Retina (tissue), 1 donor: ENCODE results near the gene TBL1X.
A peak's percentile ranks its signal among the peaks of the same experiment; 100 is the strongest.

Source experiments
- DNase-seq: peaks from one replicate; pipeline ENCODE4 v3.0.0-alpha.2; 2016

The TBL1X gene

DNA sequence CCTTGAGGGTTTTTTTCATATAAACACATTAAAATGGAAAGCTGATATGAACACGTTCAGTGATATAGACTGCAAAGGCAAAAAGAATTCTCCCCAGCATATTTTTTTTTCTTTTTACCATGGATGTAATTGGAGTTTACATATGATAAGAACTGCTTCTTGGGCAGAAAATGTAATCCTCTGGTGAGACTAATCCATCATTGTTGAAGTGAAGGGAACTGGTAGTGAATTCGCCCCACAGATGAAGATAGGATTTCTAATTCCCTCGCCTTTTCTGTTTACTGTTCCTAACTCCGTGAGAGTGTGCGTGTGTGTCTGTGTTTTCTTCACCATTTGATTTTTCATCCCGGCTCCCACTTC, 211.9 kb downstream of the TBL1X start:
- DNase-seq: no peak

- no peak for DNase-seq
These were observed 212.4 kb downstream of the TBL1X start for GRCh38 chrX:9677098-9677739.

DNA sequence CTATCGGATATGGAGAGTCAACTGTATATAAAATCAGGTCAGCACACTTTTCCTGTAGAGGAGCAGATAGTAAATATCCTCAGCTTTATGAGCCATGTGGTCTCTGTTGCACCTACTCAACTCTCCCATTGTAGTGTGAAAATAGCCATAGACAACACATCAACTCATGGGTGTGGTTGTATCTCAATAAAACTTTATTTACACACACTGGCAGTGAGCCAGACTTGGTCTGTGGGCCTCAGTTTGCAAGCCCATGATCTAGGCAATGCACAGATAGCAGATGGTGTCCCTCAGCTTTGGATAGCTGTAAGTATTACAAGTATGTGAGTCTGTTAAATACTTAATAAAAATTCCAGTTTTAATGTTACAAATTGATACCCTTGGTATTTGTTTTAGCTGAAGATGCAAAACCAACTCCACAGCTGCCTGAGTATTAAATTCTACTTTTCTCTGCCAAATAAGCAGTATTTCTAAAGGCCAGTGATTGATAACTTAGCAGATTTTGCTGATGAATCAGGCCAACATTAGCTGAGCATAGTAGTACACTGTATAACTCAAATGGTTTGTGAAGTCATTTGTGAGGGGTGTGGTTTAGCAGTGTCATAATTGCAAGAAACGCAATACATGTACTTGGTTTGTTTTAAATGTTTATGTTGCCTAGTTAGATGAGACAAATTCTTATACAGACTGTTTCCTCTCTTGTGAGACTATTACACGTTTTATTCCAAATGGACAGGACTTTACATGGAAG, 213.5 kb downstream of the TBL1X start:
- DNase-seq: no peak

- DNase-seq: no peak
These were observed 216.2 kb downstream of the TBL1X start for GRCh38 chrX:9681011-9681410.

DNA sequence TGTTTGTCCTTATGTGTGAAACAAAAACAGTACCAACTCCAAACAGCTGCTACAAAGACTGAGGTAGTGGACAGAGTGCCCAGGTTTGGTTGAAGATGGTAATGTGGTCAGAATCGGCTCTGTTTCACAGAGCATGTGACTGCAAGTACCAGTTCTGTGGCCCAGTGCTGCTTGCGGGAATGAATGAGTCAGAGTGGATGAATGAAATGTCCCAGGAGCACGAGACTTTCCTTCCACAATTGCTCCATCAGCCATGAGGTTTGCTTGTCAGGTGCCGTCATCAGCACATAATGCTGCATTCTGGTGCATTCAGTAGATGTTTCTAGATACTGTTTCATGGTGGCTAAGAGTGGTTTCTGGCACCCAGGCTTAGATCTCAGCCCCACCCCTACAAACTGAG, 216.6 kb downstream of the TBL1X start:
- no peak for DNase-seq

- peak; percentile 35 for DNase-seq
These were observed 217.6 kb downstream of the TBL1X start for GRCh38 chrX:9682456-9682855.

DNA sequence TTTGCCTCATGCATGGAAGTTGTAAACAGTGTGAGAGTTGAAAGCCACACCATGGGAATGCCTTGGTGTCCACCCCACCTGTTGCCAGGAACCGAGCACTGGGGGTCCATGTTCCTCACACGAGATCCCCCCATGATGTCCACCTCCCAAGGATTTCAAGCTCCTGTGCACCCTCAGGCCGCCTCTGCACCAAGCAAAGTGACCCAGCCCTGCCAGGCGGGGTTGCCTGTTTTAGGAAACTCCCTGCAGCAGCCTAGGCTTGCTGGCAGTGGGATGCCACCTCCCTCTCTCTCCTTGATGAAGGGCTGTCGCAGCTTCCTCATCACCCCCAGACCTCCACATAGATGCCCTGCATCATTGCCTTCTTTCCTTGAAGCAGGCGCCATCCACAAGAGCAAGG, 218.0 kb downstream of the TBL1X start:
- peak; percentile 9 for DNase-seq

DNA sequence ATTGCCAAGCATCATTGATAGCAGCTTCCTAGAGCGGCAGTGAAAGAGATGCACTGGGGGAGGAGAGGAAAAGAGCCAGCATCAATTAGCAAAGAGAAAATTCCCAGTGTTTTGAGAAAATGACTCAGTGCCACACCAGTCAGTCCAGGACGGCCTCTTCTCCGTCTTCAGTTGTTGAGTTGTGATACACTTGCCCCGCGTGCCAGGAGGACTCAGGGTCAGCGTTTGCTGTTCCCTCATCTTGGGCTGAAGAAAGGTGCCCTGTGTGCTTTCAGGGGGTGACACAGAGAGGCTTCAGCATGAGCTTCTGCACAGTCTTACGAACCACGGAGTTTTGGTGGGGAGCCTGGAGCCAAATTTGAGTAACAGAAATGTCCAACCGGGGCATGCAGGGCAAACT, 218.5 kb downstream of the TBL1X start:
- no peak for DNase-seq

GRCh38 chrX:9687899-9688298, 223.0 kb downstream of the TBL1X start:
- no peak for DNase-seq

DNA sequence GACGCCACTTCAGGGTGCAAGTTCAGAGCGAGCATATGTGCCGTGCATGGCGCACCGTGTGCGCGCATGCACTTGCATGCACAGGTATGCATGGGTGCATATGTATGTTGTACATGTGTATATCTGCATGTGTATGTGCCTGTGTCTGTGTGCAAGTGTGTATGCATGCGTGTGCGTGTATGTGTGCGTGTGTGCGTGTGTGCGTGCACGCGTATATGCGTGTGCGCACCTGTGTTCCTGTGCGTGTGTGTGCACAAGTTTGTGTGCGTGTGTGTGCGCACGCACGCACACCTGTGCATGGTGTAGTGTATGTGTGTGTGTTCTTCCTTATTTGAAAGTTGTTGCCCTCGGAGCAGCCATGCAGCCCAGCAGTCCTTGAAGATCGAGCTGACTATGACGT, 224.0 kb downstream of the TBL1X start:
- no peak for DNase-seq

DNA sequence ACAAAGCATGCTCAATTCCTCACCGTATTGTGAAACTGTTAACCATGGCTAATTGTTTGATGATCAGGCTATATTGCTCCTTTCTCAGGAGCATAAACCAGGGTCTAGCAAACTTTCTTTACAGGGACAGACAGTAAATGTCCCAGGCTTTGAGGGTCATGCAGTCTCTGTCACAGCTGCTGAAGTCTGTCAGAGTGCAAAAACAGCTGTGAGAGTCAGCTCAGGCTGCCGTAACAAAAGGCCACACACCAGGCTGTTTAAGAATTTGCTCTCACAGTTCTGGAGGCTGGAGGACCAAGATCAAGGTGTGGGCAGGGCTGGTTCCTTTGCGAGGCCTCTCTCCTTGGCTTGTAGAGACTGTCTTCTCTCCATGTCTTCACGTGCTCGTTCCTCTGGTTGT, 225.2 kb downstream of the TBL1X start:
- DNase-seq: no peak

GRCh38 chrX:9693307-9694001, 228.6 kb downstream of the TBL1X start:
- DNase-seq: no peak

GRCh38 chrX:9698576-9698975, 233.7 kb downstream of the TBL1X start:
- no peak for DNase-seq

GRCh38 chrX:9700555-9700954, 235.7 kb downstream of the TBL1X start:
- no peak for DNase-seq

DNA sequence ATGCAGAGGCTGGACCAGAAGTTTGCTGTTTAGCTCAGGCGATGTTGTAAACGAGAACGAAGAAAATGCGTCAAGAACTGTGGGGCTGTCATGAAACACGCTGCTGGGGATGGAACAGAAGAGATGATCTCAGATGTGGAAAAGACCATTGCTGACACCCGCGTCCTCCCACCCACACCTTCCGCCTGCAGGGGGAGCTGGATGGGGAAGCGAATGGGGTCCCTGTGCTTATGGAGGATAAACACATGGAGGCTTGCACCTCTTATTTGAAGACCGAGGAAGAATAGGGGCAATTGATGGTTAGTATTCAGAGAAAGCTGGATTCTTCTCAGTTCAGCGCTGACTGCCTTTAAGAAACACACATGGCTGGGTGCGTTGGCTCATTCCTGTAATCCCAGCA, 236.9 kb downstream of the TBL1X start:
- DNase-seq: no peak

DNA sequence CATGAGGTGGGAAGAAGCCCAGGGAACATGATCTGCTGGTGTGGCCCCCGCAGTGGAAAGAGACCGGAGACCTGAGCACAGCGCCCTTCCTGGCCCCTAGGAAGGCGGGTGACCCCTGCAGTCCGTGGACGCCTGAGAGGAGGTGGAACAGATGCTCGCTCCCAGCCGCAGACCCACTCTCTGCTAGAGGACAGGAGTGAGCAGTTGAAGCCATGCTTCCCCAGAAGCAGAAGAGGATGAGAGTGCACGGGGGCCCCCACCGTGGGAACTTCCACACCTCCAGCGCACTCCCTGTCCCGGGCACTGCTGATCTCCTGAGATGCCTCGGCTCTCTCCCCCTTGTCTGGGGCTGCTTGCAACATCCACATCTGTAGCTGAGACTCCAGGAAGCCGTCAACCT, 238.5 kb downstream of the TBL1X start:
- DNase-seq: no peak

- DNase-seq: no peak
These were observed 240.1 kb downstream of the TBL1X start for GRCh38 chrX:9704876-9705465.

GRCh38 chrX:9706421-9706820, 241.6 kb downstream of the TBL1X start:
- no peak for DNase-seq

DNA sequence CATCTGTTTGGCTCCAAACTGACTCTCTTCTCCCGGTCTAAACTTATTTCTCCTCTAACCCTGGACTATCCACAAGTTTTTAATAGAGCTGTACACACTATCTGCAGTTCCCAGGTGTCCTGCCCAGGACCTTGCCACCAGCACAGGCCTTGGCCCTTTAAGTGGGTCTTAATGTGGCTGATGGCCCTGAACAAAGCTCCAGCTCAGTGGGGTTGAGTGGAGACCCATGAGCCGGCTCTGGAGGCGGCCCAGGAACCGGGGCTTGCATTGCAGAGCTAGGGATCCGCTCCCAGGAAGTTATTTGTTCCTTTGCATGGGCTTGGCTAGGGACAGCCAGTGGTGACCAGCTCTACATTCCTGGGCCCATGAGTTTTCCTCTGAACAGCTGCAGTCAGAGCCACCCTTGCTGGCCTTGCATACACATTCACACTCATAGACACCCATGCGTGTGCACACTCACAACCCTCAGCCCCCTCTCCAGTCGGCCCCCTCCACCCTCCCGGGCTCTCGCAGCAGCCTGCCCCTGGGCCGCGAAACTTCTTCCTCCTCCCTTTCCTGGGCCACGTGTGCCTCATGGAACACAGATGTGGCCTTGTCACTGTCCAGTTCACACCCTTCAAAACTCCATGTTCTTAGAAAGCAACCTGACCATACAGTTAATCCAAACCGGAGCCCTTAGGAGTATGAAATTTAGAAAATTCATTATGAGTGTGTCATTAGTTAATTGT, 242.6 kb downstream of the TBL1X start:
- DNase-seq: no peak

DNA sequence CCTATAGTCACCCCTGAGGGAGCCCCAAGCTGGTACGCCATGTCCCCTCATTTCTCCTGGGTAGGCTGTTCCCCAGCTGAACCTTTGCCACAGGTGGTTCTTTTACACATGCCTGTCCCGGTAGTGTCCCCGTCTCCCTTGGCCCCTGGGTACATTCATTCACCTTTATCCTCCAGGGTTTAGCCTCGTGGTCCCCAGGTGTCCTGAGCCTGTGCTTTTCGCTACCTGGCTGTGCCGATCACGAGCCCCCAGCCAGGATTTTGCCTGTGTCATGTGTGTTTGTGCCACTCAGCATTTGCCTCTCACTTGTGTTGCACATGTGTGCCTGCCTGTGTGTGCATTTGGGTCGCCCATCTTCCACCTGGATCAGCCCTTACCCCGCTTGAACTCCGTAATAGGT, 243.2 kb downstream of the TBL1X start:
- no peak for DNase-seq

DNA sequence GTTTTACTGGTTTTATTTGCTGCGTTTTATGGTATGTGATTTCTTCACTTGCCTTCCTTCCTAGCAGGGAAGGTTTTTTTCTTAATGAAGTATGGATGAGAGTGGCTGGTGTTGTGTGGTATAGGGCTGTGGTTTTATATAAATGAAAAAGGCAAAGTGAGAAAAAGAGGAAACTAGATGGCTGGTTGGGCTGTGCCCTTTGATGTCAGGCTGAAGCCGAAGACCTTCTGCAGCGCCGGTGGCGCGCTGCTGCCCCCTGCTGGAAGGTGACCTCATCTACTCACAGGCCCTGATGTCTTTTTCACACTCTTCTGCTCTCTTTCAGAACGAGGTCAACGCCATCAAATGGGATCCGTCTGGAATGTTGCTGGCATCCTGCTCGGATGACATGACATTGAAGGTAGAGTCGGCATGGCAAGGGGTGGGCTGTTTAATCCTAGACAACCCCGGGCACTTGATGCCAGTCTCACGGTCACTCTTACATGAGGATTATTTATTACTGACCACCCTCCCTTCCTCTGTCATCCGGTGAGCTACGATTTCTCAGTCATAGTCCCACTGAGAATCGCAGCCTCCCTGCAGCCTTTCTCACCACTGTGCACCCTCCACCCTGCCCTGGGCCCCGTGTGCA, 244.2 kb downstream of the TBL1X start:
- DNase-seq: peak; percentile 82

DNA sequence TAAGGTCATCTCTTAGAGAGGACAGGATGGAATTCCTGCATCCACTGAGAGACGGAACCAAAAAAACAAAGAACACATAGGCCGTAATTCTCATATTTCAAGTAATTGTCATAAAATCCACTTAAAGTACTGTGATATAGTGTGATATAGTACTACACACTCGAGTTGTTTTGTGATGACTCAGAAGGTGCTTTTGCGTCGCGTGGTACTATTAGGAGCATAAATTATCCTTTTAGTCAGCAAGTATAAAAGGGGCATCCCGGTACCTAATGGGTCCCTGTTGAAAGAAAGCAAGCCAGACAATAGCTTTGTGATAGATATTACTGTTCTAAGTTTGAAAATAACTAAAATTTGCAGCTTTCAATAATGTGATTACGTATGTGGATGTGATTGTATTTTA, 245.5 kb downstream of the TBL1X start:
- DNase-seq: no peak

GRCh38 chrX:9717376-9717775, 252.5 kb downstream of the TBL1X start:
- DNase-seq: no peak
